Panc1 (cell line): ENCODE results near the gene NAA60.

ENCODE experiments used
- CTCF ChIP-seq: fragments of 450-650 bp; IDR thresholded peaks from 2 replicates; pipeline ENCODE4 v1.5.1; 2017; ENCODE audit warnings: mild to moderate bottlenecking
- POLR2AphosphoS5 ChIP-seq: IDR thresholded peaks from 2 replicates; pipeline ENCODE4 v1.6.1; 2012; ENCODE audit warnings: mild to moderate bottlenecking, low read depth, low read length, moderate library complexity

GRCh38 chr16:3525951-3526350, 82.5 kb downstream of the NAA60 start:
- no peak for TF ChIP-seq CTCF
- TF ChIP-seq POLR2AphosphoS5: no peak
